HG03066 (cell line): ENCODE measurements around the gene NUBP2.

ENCODE experiments used
- ATAC-seq: cut with Tn5 transposase; IDR thresholded peaks from one replicate; pipeline ENCODE4 v1.9.1; 2021; ENCODE audit warnings: low read depth; ENCODE audit not compliant: unreplicated experiment

Gene NUBP2

GRCh38 chr16:1771188-1771863, 11.4 kb upstream of the NUBP2 start, which contains the start of gene NME3:
Gene NME3 (minus strand): TSS chr16:1771543. CDS start chr16:1771534, 9 bp downstream.
- ATAC-seq: no peak

GRCh38 chr16:1771864-1772361, 10.8 kb upstream of the NUBP2 start:
- no peak for ATAC-seq

- ATAC-seq: no peak
Measured at GRCh38 chr16:1772362-1772907, 10.3 kb upstream of the NUBP2 start, which contains the start of gene EME2. Gene EME2 (plus strand): TSS chr16:1772810. CDS start chr16:1773228, 418 bp downstream.

GRCh38 chr16:1772908-1773702, 9.7 kb upstream of the NUBP2 start, which contains the start of gene MRPS34:
Gene MRPS34 (minus strand): TSS chr16:1773134. CDS start chr16:1773119, 15 bp downstream.
- peak; percentile 42 for ATAC-seq

- ATAC-seq: peak; percentile 13
Measured at GRCh38 chr16:1773703-1774447, 8.9 kb upstream of the NUBP2 start.

- ATAC-seq: no peak
Measured at GRCh38 chr16:1774448-1774780, 8.3 kb upstream of the NUBP2 start.

- ATAC-seq: no peak
Measured at GRCh38 chr16:1775006-1775845, 7.5 kb upstream of the NUBP2 start.

GRCh38 chr16:1775846-1776671, 6.7 kb upstream of the NUBP2 start:
- no peak for ATAC-seq

- ATAC-seq: no peak
Measured at GRCh38 chr16:1776672-1776955, 6.1 kb upstream of the NUBP2 start.

- no peak for ATAC-seq
Measured at GRCh38 chr16:1776991-1777374, 5.8 kb upstream of the NUBP2 start.

GRCh38 chr16:1777375-1778199, 5.2 kb upstream of the NUBP2 start:
- ATAC-seq: no peak

- no peak for ATAC-seq
Measured at GRCh38 chr16:1778200-1779179, 4.3 kb upstream of the NUBP2 start.

- ATAC-seq: no peak
Measured at GRCh38 chr16:1779234-1779701, 3.5 kb upstream of the NUBP2 start.

GRCh38 chr16:1779741-1780676, 2.8 kb upstream of the NUBP2 start:
- ATAC-seq: no peak

- ATAC-seq: no peak
Measured at GRCh38 chr16:1780677-1781072, 2.1 kb upstream of the NUBP2 start.

GRCh38 chr16:1781254-1781653, 1.5 kb upstream of the NUBP2 start:
- no peak for ATAC-seq
